Activated CD4-positive, alpha-beta T cell treated with anti-CD3 and anti-CD28 coated beads, Interleukin-2, amount 50 U/mL, for 4 hours (primary cell): Measurements from ENCODE around the gene NTPCR.
"Not testable (repeated sequence)": the region's sequence is repeated elsewhere in the genome, so short reads cannot be mapped to it uniquely, and the experiment has no call there.

Experiments
- DNase-seq, 2 experiments: peaks; one replicate each; pipeline ENCODE4 v3.0.0-alpha.2; 2020

NTPCR gene, protein sequence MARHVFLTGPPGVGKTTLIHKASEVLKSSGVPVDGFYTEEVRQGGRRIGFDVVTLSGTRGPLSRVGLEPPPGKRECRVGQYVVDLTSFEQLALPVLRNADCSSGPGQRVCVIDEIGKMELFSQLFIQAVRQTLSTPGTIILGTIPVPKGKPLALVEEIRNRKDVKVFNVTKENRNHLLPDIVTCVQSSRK

GRCh38 chr1:232950197-232951176, at the start of gene NTPCR:
NTPCR (plus strand) TSS chr1:232950611; CDS start chr1:232950711, 100 bp downstream.
- peak; percentile 94 for DNase-seq

GRCh38 chr1:232900818-232901217, 49.6 kb upstream of the NTPCR start:
- no peak for DNase-seq

DNA sequence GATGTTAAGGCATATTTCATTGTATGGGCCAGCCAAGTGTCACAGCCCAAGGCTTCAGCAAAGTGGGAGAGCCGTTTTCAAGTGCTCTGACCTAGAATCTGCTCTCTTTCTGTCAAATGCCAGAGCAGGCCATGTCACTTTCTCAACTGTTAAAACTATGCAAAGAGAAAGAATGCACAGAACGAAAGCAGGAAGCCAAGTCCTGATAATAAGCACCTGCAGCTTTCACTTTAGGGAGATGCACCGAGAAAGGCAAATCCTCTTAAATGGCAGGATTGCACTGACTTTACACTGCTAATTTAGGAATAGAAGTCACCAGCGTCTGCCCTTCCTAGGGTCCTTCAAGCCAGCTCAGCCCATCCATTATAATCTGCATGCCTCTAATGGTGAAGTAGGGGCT, 49.2 kb upstream of the NTPCR start:
- DNase-seq = no peak

DNA sequence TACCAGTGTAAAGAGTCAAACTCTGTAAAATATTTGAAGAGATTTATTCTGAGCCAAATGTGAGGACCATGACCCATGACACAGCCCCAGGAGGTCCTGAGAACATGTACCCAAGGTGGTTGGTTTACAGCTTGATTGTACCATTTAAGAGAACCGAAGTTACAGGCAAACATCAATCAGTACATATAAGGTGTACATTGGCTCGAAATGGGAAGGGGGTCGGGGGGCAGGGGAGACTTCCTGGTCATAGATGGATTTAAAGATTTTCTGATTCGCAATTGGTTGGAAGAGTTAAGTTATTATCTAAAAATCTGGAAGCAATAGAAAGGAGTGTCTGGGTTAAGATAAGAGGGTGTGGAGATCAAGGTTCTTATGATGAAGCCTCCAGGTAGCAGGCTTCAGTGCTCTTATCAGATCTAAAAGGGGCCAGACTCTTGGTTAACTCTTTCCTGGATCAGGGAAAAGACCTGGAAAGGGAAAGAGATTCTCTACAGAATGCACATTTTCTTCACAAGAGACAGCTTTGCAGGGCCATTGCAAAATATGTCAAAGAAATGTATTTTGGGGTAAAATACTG, 47.5 kb upstream of the NTPCR start:
- no peak for DNase-seq

DNA sequence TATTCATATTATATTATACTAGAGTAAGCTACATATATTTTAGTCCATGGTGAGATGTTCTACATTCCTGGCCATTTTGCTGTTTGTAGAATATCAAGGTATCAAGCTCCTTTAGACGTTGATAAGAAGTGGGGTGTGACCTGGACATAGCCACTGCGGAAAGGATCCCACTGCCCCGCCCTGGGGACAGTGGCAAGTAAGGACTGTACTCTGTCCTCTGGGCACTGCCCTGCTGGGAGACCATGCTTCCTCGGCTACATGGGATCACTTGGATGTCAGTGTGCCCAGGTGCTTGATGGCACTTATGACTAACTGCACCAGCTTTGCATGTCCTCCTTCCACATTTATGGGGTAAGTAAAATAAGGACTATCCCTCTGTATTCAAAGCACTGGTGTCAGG, 46.3 kb upstream of the NTPCR start:
- no peak for DNase-seq

DNA sequence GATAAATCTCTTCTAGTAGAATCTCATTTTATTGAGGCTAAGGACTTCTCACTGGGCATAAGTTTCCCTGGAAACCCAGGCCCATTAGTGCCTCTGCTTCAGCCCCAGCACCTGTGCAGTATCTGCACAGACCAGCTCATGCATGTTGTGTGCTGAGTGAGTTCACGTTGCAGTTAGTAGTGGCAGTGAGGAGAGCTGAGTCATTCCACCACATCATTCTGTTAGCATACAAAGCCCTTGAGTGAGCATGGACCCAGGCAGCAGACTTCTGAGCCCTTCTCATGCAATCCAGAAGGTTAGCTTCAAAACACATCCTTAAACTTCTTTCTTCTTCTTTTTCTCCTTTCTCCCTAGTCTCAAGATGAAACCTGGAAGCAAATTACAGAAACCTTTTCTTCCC, 45.8 kb upstream of the NTPCR start:
- no peak for DNase-seq

DNA sequence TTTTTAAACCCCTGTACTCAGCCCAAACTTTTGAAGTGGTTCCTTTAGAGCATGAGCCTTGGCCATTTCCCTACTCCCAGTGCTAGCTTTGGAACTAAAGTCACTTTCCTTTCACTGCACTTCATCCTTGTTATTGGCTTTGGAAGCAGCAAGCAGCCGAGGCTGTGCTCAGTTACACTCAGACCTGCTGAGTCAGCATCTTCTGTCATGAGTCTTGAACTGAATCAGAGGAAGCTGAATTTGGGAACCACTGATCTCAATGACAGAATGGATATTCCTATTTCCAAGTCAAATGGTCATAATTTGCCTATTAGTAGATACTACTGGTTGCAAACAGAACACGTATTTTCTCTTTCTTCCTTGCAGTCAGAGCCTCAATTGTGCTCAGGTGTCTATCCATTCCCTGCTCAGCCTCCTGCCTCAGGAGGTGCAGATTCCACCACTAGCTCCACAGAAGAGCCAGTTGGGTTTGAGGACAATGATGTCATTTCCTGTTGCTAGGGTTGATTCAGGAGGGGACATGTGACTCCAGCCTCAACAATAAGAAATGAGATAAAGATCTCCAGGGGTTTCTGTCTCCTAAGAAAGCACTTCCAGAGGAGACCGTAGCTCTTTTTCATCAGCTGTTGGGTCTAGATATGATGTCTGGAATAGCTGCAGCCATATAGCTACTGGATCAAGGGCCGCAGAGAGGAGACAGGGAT, 44.9 kb upstream of the NTPCR start:
- DNase-seq = no peak

DNA sequence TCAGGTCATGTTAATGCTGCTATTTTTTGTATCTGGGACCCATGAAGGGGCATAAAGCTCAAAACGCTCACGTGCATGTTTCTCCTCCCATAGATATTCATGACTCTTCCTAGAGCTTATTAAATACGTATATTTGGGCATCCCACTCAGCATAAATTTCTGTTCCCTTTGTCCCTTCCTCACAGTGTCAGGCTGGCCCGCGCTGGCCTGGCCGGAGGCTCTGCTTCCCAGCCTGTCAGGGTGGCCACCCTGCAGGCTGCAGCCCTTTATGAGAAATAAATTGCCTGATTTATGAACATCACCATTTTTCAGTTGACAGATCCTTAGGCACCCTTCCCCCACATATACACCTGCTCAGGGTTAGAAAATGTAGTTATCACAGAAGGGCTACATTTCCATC, 44.0 kb upstream of the NTPCR start:
- no peak for DNase-seq

DNA sequence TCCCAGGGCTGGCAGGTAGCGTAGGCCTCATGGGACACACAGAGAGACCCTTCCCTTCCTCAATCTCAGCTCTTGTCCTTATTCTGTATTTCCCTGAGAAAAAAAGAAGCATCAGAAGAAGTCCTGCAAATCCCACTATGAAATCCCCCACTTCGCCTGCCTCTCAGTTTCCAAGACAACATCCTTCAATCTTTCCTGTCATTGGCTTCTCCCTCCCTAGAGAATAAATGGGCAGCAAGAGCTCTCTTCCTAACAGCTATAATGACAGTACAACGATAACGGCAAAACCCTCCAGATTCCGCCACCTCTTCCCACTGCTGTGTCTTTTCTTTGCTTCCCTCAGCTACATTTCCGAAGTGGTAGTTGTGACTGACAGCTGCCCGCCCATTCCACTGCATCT, 41.6 kb upstream of the NTPCR start:
- DNase-seq = no peak

GRCh38 chr1:232909752-232910151, 40.7 kb upstream of the NTPCR start:
- DNase-seq = no peak

GRCh38 chr1:232911027-232911599, 39.3 kb upstream of the NTPCR start:
- no peak for DNase-seq

- DNase-seq = no peak
Observed at GRCh38 chr1:232912845-232913580, 37.4 kb upstream of the NTPCR start.

- not testable (repeated sequence) for DNase-seq
Observed at GRCh38 chr1:232914271-232914670, 36.1 kb upstream of the NTPCR start.

- no peak for DNase-seq
Observed at GRCh38 chr1:232915212-232915611, 35.2 kb upstream of the NTPCR start.

DNA sequence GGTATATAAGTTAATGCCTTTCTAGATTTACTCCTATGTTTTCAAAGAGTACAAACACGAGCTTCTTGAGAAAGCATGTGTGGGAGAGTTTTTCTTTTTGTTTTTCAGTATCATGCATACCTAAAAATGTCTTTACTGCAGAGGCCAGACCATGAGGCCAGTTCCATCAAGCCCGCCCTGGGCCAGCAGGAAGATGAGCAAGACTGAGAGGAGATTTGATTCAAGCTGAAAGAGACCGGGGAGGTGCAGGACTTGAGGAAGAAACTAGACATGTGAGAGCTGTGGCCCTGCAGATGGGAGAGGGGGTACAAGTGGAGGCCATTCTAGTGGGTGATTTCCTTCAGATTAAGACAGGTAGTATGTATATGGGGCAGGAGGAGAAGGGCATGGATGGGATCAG, 33.4 kb upstream of the NTPCR start:
- DNase-seq = no peak

DNA sequence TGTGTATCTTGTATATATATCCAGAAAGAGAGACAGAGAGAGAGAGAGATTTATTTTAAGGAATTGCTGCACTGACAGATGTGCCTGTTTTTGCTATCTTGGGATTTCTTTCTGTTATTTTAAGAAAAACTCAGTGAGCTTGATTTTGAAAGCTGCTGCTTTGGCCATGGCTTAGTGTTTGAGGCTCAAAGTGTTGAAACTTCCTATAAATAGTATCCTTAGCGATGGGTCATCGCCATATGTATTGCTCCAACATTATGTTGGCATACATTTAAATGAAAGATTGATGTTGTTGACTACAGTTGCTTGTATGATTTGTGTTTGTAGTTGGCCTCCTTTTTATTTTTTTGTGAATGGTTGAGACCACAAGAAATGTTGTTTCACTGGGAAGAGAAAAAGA, 29.0 kb upstream of the NTPCR start:
- no peak for DNase-seq

DNA sequence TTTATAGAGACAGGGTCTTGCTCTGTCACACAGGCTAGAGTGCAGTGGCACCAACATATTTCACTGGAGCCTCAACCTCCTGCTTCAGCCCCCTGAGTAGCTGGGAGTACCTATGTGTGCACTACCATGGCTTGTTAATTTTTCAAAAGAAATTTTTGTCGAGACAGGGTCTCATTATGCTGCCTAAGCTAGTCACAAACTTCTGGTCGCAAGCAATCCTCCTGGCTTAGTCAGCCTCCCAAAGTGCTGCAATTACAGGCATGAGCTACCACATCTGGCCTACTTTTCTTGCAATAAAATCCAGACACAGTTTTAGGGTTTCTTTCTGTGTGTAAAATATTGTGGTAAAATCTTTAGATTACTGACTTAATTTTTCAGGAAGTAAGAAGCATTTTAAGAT, 27.9 kb upstream of the NTPCR start:
- DNase-seq = no peak

DNA sequence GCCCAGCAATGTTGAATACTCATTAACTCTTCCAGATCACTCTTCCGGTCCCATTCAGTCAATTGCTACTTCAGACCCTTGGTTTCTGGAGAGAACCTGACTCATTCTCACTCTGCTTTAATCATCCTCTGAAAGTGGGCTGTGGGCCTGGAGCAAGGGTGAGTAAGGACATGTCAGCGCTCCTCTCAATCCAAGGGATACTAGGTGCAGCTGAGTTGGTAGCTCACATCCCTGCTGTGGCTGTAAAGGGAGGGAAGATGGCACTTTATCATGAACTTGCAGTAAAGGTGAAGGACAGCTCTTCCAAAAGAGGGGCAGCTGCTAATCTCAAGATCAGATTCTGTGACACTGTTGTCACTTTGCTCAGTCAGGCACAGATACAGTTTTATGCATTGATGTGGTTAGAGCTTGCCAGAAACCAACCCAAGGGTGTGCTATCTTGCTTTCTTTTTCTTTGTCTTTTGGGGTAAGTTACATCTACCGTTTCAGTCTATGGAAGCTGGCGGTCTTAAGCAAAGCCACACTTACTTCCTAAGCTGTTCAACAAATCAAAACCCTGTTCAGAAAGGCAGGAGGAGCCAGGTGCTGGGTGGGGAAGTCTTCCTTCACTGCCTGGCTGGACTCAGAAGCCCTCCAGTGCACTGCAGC, 26.5 kb upstream of the NTPCR start:
- DNase-seq = peak; percentile 3 to 17

DNA sequence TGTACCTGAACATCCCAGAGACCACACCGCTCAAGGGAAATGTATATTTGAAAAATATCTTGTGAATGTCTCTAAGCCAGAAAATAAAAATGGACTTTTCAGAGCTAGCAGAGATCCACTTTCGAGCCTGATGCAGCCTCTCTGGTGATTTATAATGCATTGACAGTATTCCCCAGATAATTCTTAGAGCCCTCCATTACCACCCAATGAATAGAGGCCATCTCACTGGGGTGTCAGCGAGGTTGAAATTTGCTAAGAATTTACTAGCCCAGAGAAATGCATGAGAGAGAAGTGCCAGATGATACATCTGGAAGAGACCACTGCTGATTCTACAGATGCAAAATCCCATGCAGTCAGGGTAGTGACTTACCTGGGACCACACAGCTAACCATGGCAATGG, 25.5 kb upstream of the NTPCR start:
- no peak for DNase-seq

- DNase-seq = no peak
Observed at GRCh38 chr1:232925421-232926220, 24.8 kb upstream of the NTPCR start.

GRCh38 chr1:232927166-232927565, 23.2 kb upstream of the NTPCR start:
- not testable (repeated sequence) for DNase-seq
